NCI-H2029 (cell line): Measurements from ENCODE around the gene UIMC1.
"Not testable (repeated sequence)": the region's sequence is repeated elsewhere in the genome, so short reads cannot be mapped to it uniquely, and the experiment has no call there.

Source experiments
- DNase-seq: peaks from one replicate; lab custom pipeline; 2025; lab: John Stamatoyannopoulos, UW

Gene UIMC1

GRCh38 chr5:177006265-177006972 is at the start of gene UIMC1:
Gene UIMC1 (minus strand): TSS chr5:177006779. CDS start chr5:176982615, 24,164 bp downstream.
- DNase-seq: peak; percentile 91

- DNase-seq: no peak
Measured at GRCh38 chr5:177049285-177049684, 42.7 kb upstream of the UIMC1 start.

- DNase-seq: not testable (repeated sequence)
Measured at GRCh38 chr5:177048531-177048930, 42.0 kb upstream of the UIMC1 start.

GRCh38 chr5:177045631-177046030 is 39.1 kb upstream of the UIMC1 start:
- no peak for DNase-seq

GRCh38 chr5:177044641-177045040 is 38.1 kb upstream of the UIMC1 start:
- DNase-seq: no peak

GRCh38 chr5:177043958-177044357 is 37.4 kb upstream of the UIMC1 start:
- DNase-seq: no peak

- DNase-seq: no peak
Measured at GRCh38 chr5:177043114-177043513, 36.5 kb upstream of the UIMC1 start.

GRCh38 chr5:177041936-177042335 is 35.4 kb upstream of the UIMC1 start:
- no peak for DNase-seq

GRCh38 chr5:177040814-177041420 is 34.3 kb upstream of the UIMC1 start:
- no peak for DNase-seq

- no peak for DNase-seq
Measured at GRCh38 chr5:177036921-177037320, 30.3 kb upstream of the UIMC1 start.

- DNase-seq: no peak
Measured at GRCh38 chr5:177036443-177036842, 29.9 kb upstream of the UIMC1 start.

GRCh38 chr5:177035976-177036375 is 29.4 kb upstream of the UIMC1 start:
- no peak for DNase-seq

- no peak for DNase-seq
Measured at GRCh38 chr5:177029498-177029897, 22.9 kb upstream of the UIMC1 start.

- DNase-seq: no peak
Measured at GRCh38 chr5:177027665-177028064, 21.1 kb upstream of the UIMC1 start.

- DNase-seq: no peak
Measured at GRCh38 chr5:177025101-177025601, 18.6 kb upstream of the UIMC1 start.

GRCh38 chr5:177024559-177024958 is 18.0 kb upstream of the UIMC1 start:
- no peak for DNase-seq

GRCh38 chr5:177023303-177023664 is 16.7 kb upstream of the UIMC1 start:
- DNase-seq: no peak

GRCh38 chr5:177022386-177023302 is 16.1 kb upstream of the UIMC1 start, which contains the start of gene ZNF346:
Gene ZNF346 (plus strand): TSS chr5:177022696. CDS start chr5:177022739, 43 bp downstream.
- peak; percentile 88 for DNase-seq

GRCh38 chr5:177020033-177020432 is 13.5 kb upstream of the UIMC1 start:
- no peak for DNase-seq

- DNase-seq: no peak
Measured at GRCh38 chr5:177018341-177018740, 11.8 kb upstream of the UIMC1 start.

GRCh38 chr5:177015156-177015555 is 8.6 kb upstream of the UIMC1 start:
- DNase-seq: no peak

GRCh38 chr5:177010153-177010552 is 3.6 kb upstream of the UIMC1 start:
- DNase-seq: no peak
